HTERT RPE-1 (cell line): ENCODE results near the gene UST.

Experiments
- in situ Hi-C: fragments of 300-500 bp; cut with MboI; formaldehyde crosslinking; loops from 4 replicates; pipeline ENCODE4 v1.14.3; 2020; ENCODE audit warnings: low sequenced_read_pairs

UST gene

DNA sequence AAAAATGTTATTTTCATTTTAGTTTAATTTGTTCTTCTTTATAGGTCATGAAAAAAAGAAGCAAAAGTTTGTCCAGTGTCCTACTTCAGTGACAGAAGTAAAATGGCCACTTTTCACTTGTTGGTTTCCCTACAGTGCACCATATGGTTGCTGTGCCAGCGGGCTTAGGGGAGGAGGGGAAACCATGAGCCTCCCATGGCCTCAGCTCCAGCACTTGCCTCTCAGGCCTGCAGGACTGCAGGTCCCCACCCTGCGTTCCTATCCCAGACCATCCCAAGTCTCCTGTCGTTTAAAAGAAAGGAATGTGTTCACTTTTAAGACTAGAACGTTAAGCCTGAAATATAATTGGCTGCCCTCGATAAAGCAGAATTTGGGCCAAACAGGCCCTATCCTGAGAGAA, 360.7 kb downstream of the UST start:
- in situ Hi-C loops: no loop called here

GRCh38 chr6:149108038-149108748, 361.4 kb downstream of the UST start:
- in situ Hi-C loops: no loop called here

GRCh38 chr6:149108749-149109100, 361.9 kb downstream of the UST start:
- in situ Hi-C loops: no loop called here

DNA sequence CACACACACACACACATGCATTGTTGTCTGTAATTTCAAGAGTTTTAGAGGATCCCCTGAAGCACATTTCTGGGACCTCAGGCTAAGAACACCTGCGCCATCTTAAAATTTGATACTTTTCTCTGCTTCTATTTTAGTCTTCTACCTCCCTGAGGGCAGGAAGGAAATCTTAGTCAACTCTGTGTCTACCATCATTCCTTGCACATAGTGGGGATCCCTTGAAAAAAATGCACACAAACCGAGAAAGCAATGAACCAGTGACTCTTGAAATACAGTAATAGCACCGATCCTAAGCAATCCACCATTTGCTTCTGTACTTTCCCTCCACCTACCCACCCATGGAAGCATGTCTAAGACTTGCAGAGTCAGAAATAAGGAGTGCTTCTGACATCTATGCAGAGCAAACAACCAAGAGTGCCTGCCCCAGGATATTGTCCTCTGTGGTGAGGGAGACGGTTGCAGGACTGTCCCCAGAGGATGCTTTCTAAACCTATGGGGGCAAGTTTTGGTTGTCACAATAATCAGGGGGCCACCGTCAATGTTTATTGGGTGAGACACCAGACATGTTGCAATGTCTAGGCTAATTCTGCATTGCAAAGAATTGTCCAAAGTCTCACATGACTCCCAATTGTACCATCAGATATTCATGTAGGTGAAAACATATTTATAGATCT, 362.7 kb downstream of the UST start:
- in situ Hi-C loops: no loop called here

DNA sequence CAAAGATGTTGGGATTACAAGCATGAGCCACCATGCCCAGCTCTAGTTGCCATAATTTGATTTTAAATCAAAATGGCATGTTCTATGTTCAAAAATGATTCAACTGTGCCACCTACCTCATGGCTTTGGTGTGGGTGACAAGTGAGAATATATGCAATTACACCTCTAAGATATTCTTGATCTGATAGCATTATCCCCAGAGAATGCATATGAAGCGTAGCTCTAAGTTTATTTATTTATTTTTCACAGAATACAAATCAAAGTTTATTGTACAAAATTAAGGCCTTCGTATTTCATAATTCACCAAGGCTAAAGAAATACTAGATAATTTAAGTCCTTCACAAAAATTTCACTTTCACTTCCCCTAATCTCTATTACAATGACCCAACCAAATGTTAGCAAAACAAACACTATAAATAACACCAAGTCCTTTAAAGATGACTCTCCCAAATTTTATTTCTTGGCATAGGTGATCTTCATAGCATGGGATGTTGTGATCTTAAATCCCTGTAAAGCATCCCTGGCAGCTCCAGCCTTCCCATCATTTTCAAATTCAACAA, 364.8 kb downstream of the UST start:
- in situ Hi-C loops: no loop called here

DNA sequence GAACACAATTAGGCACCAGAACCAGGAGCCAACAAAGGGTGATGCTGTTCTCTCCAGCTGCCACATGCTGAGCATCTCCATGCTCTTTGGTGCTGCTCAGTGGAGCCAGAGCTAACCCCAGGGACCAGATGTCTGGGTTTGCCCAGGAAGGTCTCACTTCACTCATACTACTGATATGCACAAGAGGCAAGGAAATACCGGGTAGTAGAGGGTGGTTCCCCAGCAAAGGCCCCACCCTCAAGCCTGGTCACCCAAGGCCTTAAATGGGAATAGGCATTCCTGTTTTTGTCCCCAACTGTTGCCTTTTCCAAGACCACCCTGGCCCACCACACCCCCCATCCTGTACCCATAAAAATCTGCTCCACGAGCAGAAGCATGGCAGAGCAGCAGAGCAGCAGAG, 366.1 kb downstream of the UST start:
- in situ Hi-C loops: no loop called here

DNA sequence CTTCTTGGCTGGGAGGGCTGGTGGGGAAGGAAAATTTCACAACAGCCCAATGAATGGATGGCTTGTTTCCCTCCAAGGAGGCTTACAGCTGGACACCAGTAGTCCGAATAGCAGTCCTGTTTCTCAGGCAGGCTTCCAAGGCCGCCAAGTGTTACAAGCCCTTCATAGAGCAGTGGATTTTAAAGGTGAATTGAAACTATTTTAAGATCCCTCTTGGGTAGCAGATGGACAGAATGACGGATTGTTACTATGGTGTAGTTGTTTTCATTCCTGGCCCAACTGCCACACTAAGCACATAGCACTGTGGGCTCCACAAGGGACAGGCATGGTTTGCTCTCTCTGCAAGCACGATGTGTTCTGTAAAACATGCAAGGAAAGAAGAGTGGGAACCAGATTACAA, 367.3 kb downstream of the UST start:
- in situ Hi-C loops: no loop called here

DNA sequence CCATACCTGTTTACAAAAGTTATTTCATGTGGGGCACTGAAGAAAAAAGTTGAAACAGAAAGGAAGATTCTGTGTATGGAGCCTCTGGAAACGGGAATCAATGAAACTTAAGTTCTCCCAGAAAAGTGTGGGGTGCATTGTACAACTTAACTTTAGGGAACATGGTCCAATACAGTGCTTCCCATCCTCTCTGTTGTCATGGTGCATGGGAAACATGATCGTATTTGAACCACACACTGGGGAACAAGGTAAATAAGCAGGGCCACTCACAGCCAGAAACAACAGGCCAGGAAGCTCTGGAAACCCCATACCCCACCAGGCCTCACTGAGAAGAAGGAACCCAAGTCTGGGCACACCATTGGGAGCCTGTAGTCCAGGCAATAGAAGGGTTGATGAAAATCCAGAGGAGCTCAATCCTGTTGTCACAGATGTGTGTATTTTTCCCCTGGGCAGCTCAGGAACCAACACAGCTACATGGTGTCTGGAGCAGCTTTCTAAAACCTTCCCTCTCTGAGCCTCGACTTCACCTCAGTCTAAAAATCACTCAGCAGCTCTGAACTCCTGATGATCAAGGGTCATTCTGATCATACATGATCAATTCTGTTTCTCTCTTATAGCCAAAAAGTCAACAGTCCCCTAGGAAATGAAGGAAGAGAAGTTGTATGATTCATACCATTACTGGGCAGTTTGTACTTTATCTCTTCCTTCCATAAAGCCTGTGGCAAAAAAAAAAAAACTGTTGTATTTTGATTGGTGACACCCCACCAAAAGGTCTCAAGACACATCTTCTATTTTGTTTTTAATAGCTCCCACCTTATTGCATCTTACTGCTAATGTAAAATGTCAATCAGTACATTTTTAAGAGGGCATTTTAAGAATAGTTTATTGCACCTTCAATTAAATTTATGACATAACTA, 372.2 kb downstream of the UST start:
- in situ Hi-C loops: no loop called here

- in situ Hi-C loops: no loop called here
Observed at GRCh38 chr6:149122850-149123821, 376.3 kb downstream of the UST start.

- in situ Hi-C loops: no loop called here
Observed at GRCh38 chr6:149125309-149125708, 378.5 kb downstream of the UST start.
